SK-N-SH treated with all-trans-retinoic acid at 6 μM for 48 hours (cell line): ENCODE results near the gene PARP1.
A peak's percentile ranks its signal among the peaks of the same experiment; 100 is the strongest.

Experiments
- ATAC-seq: fragments of 200-7000 bp; cut with Tn5 transposase; 3 replicates; pipeline ENCODE4 v1.9.1; 2020; ENCODE audit warnings: mild to moderate bottlenecking, moderate library complexity
- BACH2 ChIP-seq: fragments of 250-450 bp; sonication (Bioruptor Pico); IDR thresholded peaks from 2 replicates; pipeline ENCODE4 v1.9.0; 2021; ENCODE audit warnings: mild to moderate bottlenecking, borderline replicate concordance
- CREB5 ChIP-seq: fragments of 250-450 bp; sonication (Bioruptor Pico); IDR thresholded peaks from 2 replicates; pipeline ENCODE4 v1.5.1; 2020; ENCODE audit warnings: low read depth, mild to moderate bottlenecking, moderate library complexity
- CSRNP3 ChIP-seq: fragments of 250-450 bp; sonication (Bioruptor Pico); IDR thresholded peaks from 2 replicates; pipeline ENCODE4 v1.5.1; 2021; ENCODE audit warnings: mild to moderate bottlenecking, moderate library complexity
- ESRRG ChIP-seq: fragments of 250-450 bp; sonication (Bioruptor Pico); IDR thresholded peaks from 2 replicates; pipeline ENCODE4 v1.6.1; 2021; ENCODE audit warnings: mild to moderate bottlenecking
- GLIS3 ChIP-seq: fragments of 250-450 bp; sonication (Bioruptor Pico); IDR thresholded peaks from 2 replicates; pipeline ENCODE4 v1.5.0; 2020; ENCODE audit warnings: mild to moderate bottlenecking, moderate library complexity
- ISL1 ChIP-seq: fragments of 250-450 bp; sonication (Bioruptor Pico); IDR thresholded peaks from 2 replicates; pipeline ENCODE4 v2.1.2; 2022; ENCODE audit warnings: mild to moderate bottlenecking, moderate library complexity
- OSR1 ChIP-seq: fragments of 250-450 bp; sonication (Bioruptor Pico); IDR thresholded peaks from 2 replicates; pipeline ENCODE4 v1.8.0; 2022; ENCODE audit warnings: moderate library complexity, mild to moderate bottlenecking, inconsistent platforms
- PATZ1 ChIP-seq: fragments of 250-450 bp; sonication (Bioruptor Pico); IDR thresholded peaks from 2 replicates; pipeline ENCODE4 v1.8.0; 2020; ENCODE audit warnings: mild to moderate bottlenecking, moderate library complexity, borderline replicate concordance
- POU6F1 ChIP-seq: fragments of 250-450 bp; sonication (Bioruptor Pico); IDR thresholded peaks from 2 replicates; pipeline ENCODE4 v1.8.0; 2021; ENCODE audit warnings: low read depth, mild to moderate bottlenecking, moderate library complexity, borderline replicate concordance
- PPARA ChIP-seq: fragments of 250-450 bp; sonication (Bioruptor Pico); IDR thresholded peaks from 2 replicates; pipeline ENCODE4 v1.5.0; 2020; ENCODE audit warnings: mild to moderate bottlenecking, borderline replicate concordance
- RARB ChIP-seq: fragments of 250-450 bp; sonication (Bioruptor Pico); IDR thresholded peaks from 2 replicates; pipeline ENCODE4 v1.8.0; 2021; ENCODE audit warnings: mild to moderate bottlenecking, moderate library complexity
- SNAI2 ChIP-seq: fragments of 250-450 bp; sonication (Bioruptor Pico); IDR thresholded peaks from 2 replicates; pipeline ENCODE4 v1.5.0; 2020; ENCODE audit warnings: mild to moderate bottlenecking, moderate library complexity
- TCF4 ChIP-seq: fragments of 250-450 bp; sonication (Bioruptor Pico); IDR thresholded peaks from 2 replicates; pipeline ENCODE4 v1.8.0; 2021; ENCODE audit warnings: mild to moderate bottlenecking, moderate library complexity, borderline replicate concordance
- TOX ChIP-seq: fragments of 250-450 bp; sonication (Bioruptor Pico); IDR thresholded peaks from 2 replicates; pipeline ENCODE4 v1.8.0; 2021; ENCODE audit warnings: mild to moderate bottlenecking, moderate library complexity, borderline replicate concordance
- TSHZ2 ChIP-seq: fragments of 250-450 bp; sonication (Bioruptor Pico); IDR thresholded peaks from 2 replicates; pipeline ENCODE4 v1.5.0; 2020; ENCODE audit warnings: mild to moderate bottlenecking, moderate library complexity
- ZC3H10 ChIP-seq: fragments of 250-450 bp; sonication (Bioruptor Pico); IDR thresholded peaks from 2 replicates; pipeline ENCODE4 v1.5.1; 2021; ENCODE audit warnings: mild to moderate bottlenecking, moderate library complexity
- ZFP30 ChIP-seq: fragments of 450-650 bp; formaldehyde crosslinking; IDR thresholded peaks from 2 replicates; pipeline ENCODE4 v1.5.0; 2022; ENCODE audit warnings: mild to moderate bottlenecking, moderate library complexity
- ZNF565 ChIP-seq: fragments of 450-650 bp; formaldehyde crosslinking; conservative IDR thresholded peaks from 2 replicates; pipeline ENCODE4 v1.5.0; 2020; ENCODE audit warnings: low read depth, mild to moderate bottlenecking, moderate library complexity
- ZNF70 ChIP-seq: fragments of 450-650 bp; formaldehyde crosslinking; IDR thresholded peaks from 2 replicates; pipeline ENCODE4 v1.5.0; 2020; ENCODE audit warnings: mild to moderate bottlenecking, moderate library complexity
- ZNF8 ChIP-seq: fragments of 450-650 bp; formaldehyde crosslinking; IDR thresholded peaks from 2 replicates; pipeline ENCODE4 v1.5.0; 2020; ENCODE audit warnings: mild to moderate bottlenecking, moderate library complexity

PARP1 gene

GRCh38 chr1:226355669-226356551 is 52.0 kb downstream of the PARP1 start:
- no peak for TF ChIP-seq PATZ1 (CRISPR knock-in tag)
- TF ChIP-seq TCF4 (CRISPR knock-in tag) = peak; percentile 59; the same call in 1 of the 2 replicates
- ATAC-seq = peak; percentile 48

- no peak for ATAC-seq
These were observed 52.9 kb downstream of the PARP1 start for GRCh38 chr1:226355016-226355415.

More at GRCh38 chr1:226355016-226355415, 52.9 kb downstream of the PARP1 start:
- TF ChIP-seq ZFP30 (CRISPR knock-in tag) (no peak), SNAI2 (CRISPR knock-in tag) (no peak), ESRRG (CRISPR knock-in tag) (no peak), RARB (CRISPR knock-in tag) (no peak), TCF4 (CRISPR knock-in tag) (no peak), ISL1 (no peak), OSR1 (no peak), ZNF565 (CRISPR knock-in tag) (no peak), POU6F1 (CRISPR knock-in tag) (no peak), TSHZ2 (no peak), ZC3H10 (CRISPR knock-in tag) (no peak), PATZ1 (CRISPR knock-in tag) (no peak), CSRNP3 (no peak), ZNF70 (CRISPR knock-in tag) (no peak), PPARA (CRISPR knock-in tag) (no peak), GLIS3 (CRISPR knock-in tag) (no peak), BACH2 (CRISPR knock-in tag) (no peak), ZNF8 (CRISPR knock-in tag) (no peak), TOX (CRISPR knock-in tag) (no peak), CREB5 (CRISPR knock-in tag) (no peak)
